Neutrophil (primary cell): ENCODE measurements around the gene ANGPTL4.
A peak's percentile ranks its signal among the peaks of the same experiment; 100 is the strongest.

Experiments used
- H3K27ac ChIP-seq: fragments of 200-600 bp; sonication (generic); 2 replicates; pipeline ENCODE4 v1.5.1; 2016; ENCODE audit warnings: mild to moderate bottlenecking, moderate library complexity
- H3K27me3 ChIP-seq: fragments of 200-600 bp; sonication (generic); 2 replicates; pipeline ENCODE4 v1.6.0; 2016; ENCODE audit warnings: mild to moderate bottlenecking
- H3K36me3 ChIP-seq: fragments of 200-600 bp; sonication (generic); 2 replicates; pipeline ENCODE4 v1.5.1; 2017
- H3K4me1 ChIP-seq, 2 experiments: fragments of 200-600 bp in 1 of 2; sonication (generic) in 1 of 2; 1 replicate in 1 of 2; 2 replicates in 1 of 2; pipeline versions ENCODE4 v1.5.1 to v1.6.1; 2013 to 2016; ENCODE audit warnings: low read depth in 1 of 2, low read length in 1 of 2, mild to moderate bottlenecking in 1 of 2, moderate library complexity in 1 of 2; ENCODE audit not compliant: control insufficient read depth in 1 of 2, insufficient read depth in 1 of 2
- H3K4me3 ChIP-seq, 2 experiments: fragments of 200-600 bp in 1 of 2; sonication (generic) in 1 of 2; 1 replicate in 1 of 2; 2 replicates in 1 of 2; pipeline ENCODE4 v1.5.1; 2013 to 2016; ENCODE audit warnings: low read depth in 1 of 2, low read length in 1 of 2, mild to moderate bottlenecking in 1 of 2, moderate library complexity in 1 of 2
- H3K9me3 ChIP-seq: fragments of 200-600 bp; sonication (generic); 2 replicates; pipeline ENCODE4 v1.5.1; 2016
- CTCF ChIP-seq: fragments of 200-600 bp; sonication (generic); IDR thresholded peaks from 2 replicates; pipeline ENCODE4 v1.5.1; 2016; ENCODE audit warnings: antibody characterized with exemption

Gene ANGPTL4

GRCh38 chr19:8393192-8393870 lies 29.4 kb downstream of the ANGPTL4 start:
- H3K9me3 ChIP-seq: no peaks in the 10 kb centered on the region
- peaks cover 22 to 26% of the 10 kb centered on the region in 2 experiments for H3K4me1 ChIP-seq
- TF ChIP-seq CTCF: no peak
- no peaks in the 10 kb centered on the region for H3K27me3 ChIP-seq
- no peak overlapping the region for H3K4me3 ChIP-seq
- no peak overlapping the region for H3K27ac ChIP-seq
- H3K36me3 ChIP-seq: peaks cover 5% of the 10 kb centered on the region

- peaks cover 8% of the 10 kb centered on the region for H3K36me3 ChIP-seq
- H3K27me3 ChIP-seq: no peaks in the 10 kb centered on the region
- H3K9me3 ChIP-seq: no peaks in the 10 kb centered on the region
- H3K27ac ChIP-seq: no peak overlapping the region
- H3K4me1 ChIP-seq: peaks cover 22 to 26% of the 10 kb centered on the region in 2 experiments
- no peak for TF ChIP-seq CTCF
- H3K4me3 ChIP-seq: no peak overlapping the region
These were observed 29.9 kb downstream of the ANGPTL4 start for GRCh38 chr19:8393871-8394250.

GRCh38 chr19:8395621-8396082 lies 31.7 kb downstream of the ANGPTL4 start:
- Histone ChIP-seq H3K27me3 (no peaks in the 10 kb centered on the region), H3K27ac (no peak overlapping the region), H3K4me1 (peaks cover 15 to 17% of the 10 kb centered on the region in 2 experiments), H3K4me3 (no peak overlapping the region), H3K9me3 (no peaks in the 10 kb centered on the region), H3K36me3 (peaks cover 26% of the 10 kb centered on the region)
- no peak for TF ChIP-seq CTCF

- H3K4me1 ChIP-seq: peaks cover 12% of the 10 kb centered on the region in 2 experiments
- TF ChIP-seq CTCF: no peak
These were observed 32.2 kb downstream of the ANGPTL4 start for GRCh38 chr19:8396185-8396562.

GRCh38 chr19:8396563-8397203 lies 32.7 kb downstream of the ANGPTL4 start:
- TF ChIP-seq CTCF: peak; percentile 29
- peaks cover 34% of the 10 kb centered on the region for H3K36me3 ChIP-seq
- no peaks in the 10 kb centered on the region for H3K9me3 ChIP-seq
- H3K27ac ChIP-seq: no peak overlapping the region
- no peak overlapping the region for H3K4me3 ChIP-seq
- no peaks in the 10 kb centered on the region for H3K27me3 ChIP-seq
- H3K4me1 ChIP-seq: peaks cover 7% of the 10 kb centered on the region in 2 experiments

More at GRCh38 chr19:8396185-8396562, 32.2 kb downstream of the ANGPTL4 start:
- Histone ChIP-seq H3K36me3 (peaks cover 29% of the 10 kb centered on the region), H3K4me3 (no peak overlapping the region), H3K27me3 (no peaks in the 10 kb centered on the region), H3K9me3 (no peaks in the 10 kb centered on the region), H3K27ac (no peak overlapping the region)
